Epidermal melanocyte (primary cell): Measurements from ENCODE around the gene SVOPL.

Experiments used
- DNase-seq: peaks from one replicate; pipeline ENCODE4 v3.0.0; 2011; ENCODE audit warnings: low spot score; ENCODE audit not compliant: insufficient read length

SVOPL gene

GRCh38 chr7:138607216-138608126 lies 93.7 kb downstream of the SVOPL start:
- DNase-seq, result no peak

- no peak for DNase-seq
Observed at GRCh38 chr7:138606236-138606635, 94.9 kb downstream of the SVOPL start.

- DNase-seq, result no peak
Observed at GRCh38 chr7:138603549-138604318, 97.4 kb downstream of the SVOPL start.

GRCh38 chr7:138602451-138602850 lies 98.7 kb downstream of the SVOPL start:
- no peak for DNase-seq

- DNase-seq, result no peak
Observed at GRCh38 chr7:138595454-138595853, 105.7 kb downstream of the SVOPL start.

- DNase-seq, result no peak
Observed at GRCh38 chr7:138590154-138590553, 111.0 kb downstream of the SVOPL start.

GRCh38 chr7:138588986-138589385 lies 112.2 kb downstream of the SVOPL start:
- no peak for DNase-seq

GRCh38 chr7:138587485-138587884 lies 113.7 kb downstream of the SVOPL start:
- DNase-seq, result no peak

- DNase-seq, result no peak
Observed at GRCh38 chr7:138585283-138585993, 115.7 kb downstream of the SVOPL start.

- no peak for DNase-seq
Observed at GRCh38 chr7:138584696-138585095, 116.5 kb downstream of the SVOPL start.

- no peak for DNase-seq
Observed at GRCh38 chr7:138584283-138584682, 116.9 kb downstream of the SVOPL start.

GRCh38 chr7:138581065-138581464 lies 120.1 kb downstream of the SVOPL start:
- no peak for DNase-seq

GRCh38 chr7:138579671-138580070 lies 121.5 kb downstream of the SVOPL start:
- no peak for DNase-seq

GRCh38 chr7:138579136-138579535 lies 122.0 kb downstream of the SVOPL start:
- DNase-seq, result no peak

GRCh38 chr7:138575897-138576428 lies 125.2 kb downstream of the SVOPL start:
- no peak for DNase-seq

GRCh38 chr7:138573741-138574140 lies 127.4 kb downstream of the SVOPL start:
- DNase-seq, result no peak

GRCh38 chr7:138570715-138571114 lies 130.4 kb downstream of the SVOPL start:
- no peak for DNase-seq

GRCh38 chr7:138569418-138569817 lies 131.7 kb downstream of the SVOPL start:
- no peak for DNase-seq

GRCh38 chr7:138568655-138569054 lies 132.5 kb downstream of the SVOPL start:
- no peak for DNase-seq

- DNase-seq, result no peak
Observed at GRCh38 chr7:138565451-138566114, 135.6 kb downstream of the SVOPL start.

GRCh38 chr7:138565071-138565450 lies 136.1 kb downstream of the SVOPL start:
- no peak for DNase-seq
